Left forelimb (tissue), 1 donor: ENCODE data around the gene WIPF1.

Experiments used
- DNase-seq: peaks from one replicate; pipeline ENCODE4 v3.0.0-alpha.2; 2018; ENCODE audit warnings: low spot score

Gene WIPF1

DNA sequence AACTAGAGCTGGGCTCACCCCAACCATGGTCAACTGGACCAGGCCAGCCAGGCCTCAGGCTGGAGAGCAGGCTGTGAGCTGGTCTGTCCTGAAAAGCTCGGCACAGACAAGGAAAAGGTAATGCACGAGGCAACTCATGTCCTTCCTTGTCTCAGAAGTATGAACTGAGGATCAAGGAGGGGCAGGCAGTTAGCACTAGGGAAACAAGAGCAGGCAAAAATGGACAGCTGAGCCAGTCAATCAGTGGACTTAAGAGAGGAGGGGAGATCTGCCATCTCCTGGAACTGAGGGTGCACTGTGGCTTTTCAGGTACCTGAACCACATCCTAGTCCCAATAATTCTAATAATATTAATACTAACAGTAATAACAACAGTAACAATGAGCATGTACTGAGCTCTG, 20.6 kb upstream of the WIPF1 start:
- no peak for DNase-seq

DNA sequence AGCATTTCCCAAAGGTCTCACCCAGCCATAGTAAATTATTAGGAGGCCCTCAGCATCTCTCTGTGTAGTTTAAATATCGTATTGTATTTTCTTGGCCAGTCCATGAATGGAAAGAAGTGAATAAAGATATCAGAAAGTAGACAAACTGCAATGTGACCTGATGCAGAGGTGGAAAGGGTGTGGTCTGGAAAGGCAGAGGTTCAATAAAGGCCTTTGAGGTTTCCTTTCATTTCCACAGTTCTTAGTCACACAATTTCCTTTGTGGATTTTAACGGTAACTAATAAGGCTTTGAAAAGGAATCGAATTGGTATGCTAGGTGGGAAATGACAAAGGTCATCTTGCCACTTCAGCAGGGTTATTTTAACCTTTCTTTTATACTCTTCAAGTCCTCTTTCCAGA, 20.1 kb upstream of the WIPF1 start:
- no peak for DNase-seq

GRCh38 chr2:174617120-174617519, 19.5 kb upstream of the WIPF1 start:
- DNase-seq = no peak

GRCh38 chr2:174615871-174616436, 18.4 kb upstream of the WIPF1 start:
- DNase-seq = no peak

- DNase-seq = no peak
Observed at GRCh38 chr2:174614261-174614660, 16.7 kb upstream of the WIPF1 start.

- DNase-seq = no peak
Observed at GRCh38 chr2:174613531-174613930, 15.9 kb upstream of the WIPF1 start.

DNA sequence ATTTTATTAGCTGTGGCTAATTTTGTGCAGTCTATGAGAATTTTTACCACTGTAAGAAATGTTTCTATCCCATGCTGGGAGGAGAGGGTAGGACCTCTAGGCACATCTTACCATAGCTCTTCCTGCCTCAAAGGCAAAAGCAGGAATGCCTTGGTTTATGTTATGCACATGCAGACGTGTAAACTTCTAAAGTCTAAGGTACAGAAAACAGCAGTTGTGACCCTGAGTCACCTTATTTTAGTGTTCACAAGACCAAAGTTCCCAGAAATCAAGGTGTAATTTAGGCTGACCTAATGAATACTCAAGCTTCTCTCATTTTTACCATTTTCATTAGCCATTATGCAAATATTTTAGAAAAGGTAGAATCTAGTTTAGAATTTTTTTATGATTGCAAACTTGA, 15.4 kb upstream of the WIPF1 start:
- no peak for DNase-seq

- DNase-seq = no peak
Observed at GRCh38 chr2:174611854-174612253, 14.2 kb upstream of the WIPF1 start.

- no peak for DNase-seq
Observed at GRCh38 chr2:174611006-174611405, 13.4 kb upstream of the WIPF1 start.

DNA sequence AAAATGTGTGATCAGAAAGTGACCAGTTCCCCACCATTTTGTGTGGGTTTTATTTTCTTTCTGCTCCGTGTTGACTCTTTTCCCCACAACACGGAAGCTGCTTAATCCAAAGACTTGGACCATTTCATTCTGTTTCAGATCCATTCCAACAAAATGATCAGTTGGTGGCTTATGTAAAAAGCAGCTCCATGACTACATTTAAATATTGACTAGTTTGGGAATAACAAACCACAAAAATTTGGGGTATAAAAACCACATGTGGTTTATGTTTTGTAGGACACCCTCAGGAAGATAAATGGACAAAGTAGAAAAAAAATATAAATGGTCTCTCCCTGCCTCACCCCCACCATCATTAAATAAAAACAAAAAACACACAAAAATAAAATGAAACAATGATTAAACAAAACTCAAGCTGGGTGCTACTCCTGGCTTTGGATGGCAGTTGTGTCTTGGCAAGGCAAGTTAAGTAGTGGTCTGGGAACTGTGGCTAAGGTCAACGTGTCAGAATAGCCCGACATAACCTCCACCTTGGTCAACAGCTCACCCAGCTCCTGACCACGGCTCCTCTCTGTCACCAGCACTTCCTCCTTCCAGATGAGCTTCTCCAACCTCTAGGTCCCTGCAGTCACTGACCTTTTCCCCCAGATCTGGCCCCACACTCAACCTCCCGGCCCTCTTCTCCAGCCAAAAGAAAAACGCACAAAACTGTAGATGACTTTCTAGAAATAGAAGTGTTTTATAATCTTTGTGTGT, 12.8 kb upstream of the WIPF1 start:
- no peak for DNase-seq

GRCh38 chr2:174609261-174609660, 11.7 kb upstream of the WIPF1 start:
- no peak for DNase-seq

- no peak for DNase-seq
Observed at GRCh38 chr2:174608866-174609214, 11.2 kb upstream of the WIPF1 start.

- no peak for DNase-seq
Observed at GRCh38 chr2:174607989-174608865, 10.6 kb upstream of the WIPF1 start.

DNA sequence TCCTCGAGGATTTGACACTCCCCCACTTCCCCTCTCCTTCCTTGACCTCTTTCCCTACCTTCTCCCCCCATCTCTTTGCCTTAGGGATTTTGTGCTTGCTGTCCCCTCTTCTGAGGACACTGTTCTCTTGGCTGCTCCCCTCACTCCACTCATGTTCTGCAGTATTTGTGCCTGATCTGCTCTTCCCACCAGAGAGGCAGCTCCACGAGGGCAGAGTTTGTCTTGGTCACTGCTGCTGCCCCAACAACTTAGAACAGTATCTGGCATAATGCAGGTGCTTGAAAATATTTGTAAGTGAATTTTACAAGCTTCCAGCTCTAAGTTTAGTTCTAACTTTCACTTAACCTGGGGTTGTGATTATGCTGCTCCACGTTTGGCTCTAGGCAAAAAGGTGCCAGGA, 10.0 kb upstream of the WIPF1 start:
- DNase-seq = no peak

- no peak for DNase-seq
Observed at GRCh38 chr2:174606336-174606735, 8.7 kb upstream of the WIPF1 start.

DNA sequence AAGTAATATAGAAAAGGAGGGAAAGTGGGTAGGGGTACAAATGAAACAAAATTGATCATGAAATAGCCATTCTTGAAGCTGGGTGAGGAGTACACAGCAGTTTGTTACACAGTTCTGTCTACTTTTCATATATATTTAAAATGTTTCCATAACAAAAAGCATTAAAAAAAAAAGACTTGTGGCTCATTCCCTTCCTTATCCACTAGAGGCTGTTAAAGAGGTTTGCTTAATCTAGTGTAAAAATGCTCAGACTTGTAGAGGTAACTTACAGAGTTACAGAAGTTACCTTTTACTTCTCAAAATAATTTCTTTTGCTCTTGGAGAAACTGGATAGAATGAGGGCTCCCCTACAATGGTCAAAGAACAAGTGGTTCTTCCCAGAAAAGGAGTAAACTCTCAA, 8.1 kb upstream of the WIPF1 start:
- no peak for DNase-seq

DNA sequence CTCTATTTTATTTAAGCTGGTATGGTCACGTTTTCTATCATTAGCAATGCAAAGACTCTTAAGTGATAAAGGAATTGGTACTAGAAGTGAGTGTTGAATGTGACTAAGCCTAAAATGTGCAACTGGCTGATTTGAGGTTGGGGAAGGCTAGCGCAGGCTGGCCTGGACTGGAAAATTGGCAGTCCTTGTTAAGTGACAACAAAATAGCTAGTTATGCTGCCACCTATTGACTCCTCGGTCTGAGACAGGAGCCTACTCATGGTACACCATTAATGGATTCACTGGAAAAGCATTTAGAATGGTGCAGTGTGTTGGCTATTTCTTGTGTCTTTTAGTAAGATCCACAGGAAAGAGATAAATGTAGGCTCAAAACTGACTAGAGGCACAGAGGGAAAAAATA, 5.7 kb upstream of the WIPF1 start:
- no peak for DNase-seq

DNA sequence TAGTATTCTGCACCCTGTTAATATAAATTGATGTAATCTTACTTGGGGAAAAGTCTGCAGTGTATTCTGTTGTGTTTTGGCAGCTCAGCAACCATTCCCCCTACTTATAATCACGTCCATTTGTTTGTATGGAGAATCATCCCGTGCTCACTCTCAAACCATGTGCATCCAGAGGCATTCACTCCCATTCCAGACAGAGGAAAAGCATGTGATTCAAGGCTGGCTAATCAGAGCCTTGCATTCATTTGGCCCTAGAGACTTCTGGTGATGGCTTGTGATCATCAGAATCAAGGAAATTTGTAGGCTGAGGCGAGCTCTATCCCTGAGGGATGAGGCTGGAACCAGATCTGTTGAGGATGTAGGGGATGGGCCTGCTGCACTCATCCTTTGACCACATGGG, 5.1 kb upstream of the WIPF1 start:
- no peak for DNase-seq

DNA sequence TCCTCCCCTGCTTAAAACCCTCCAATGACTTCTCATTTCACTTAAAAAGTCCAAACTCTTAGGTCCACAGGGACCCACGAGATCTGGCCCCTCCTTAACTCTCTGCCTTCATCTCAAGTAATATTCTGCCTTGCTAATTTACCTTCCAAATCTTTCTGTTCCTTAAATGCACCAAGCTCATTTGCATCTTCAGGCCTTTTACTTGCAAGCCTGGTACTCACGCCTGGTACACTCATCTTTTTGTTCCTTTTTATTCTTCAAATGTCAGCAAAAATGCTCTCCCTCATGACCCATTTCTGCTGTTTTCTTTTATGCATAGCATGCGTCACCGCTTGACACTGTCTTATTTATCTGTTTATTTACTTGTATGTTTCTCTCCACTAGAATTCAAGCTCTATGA, 2.7 kb upstream of the WIPF1 start:
- no peak for DNase-seq

DNA sequence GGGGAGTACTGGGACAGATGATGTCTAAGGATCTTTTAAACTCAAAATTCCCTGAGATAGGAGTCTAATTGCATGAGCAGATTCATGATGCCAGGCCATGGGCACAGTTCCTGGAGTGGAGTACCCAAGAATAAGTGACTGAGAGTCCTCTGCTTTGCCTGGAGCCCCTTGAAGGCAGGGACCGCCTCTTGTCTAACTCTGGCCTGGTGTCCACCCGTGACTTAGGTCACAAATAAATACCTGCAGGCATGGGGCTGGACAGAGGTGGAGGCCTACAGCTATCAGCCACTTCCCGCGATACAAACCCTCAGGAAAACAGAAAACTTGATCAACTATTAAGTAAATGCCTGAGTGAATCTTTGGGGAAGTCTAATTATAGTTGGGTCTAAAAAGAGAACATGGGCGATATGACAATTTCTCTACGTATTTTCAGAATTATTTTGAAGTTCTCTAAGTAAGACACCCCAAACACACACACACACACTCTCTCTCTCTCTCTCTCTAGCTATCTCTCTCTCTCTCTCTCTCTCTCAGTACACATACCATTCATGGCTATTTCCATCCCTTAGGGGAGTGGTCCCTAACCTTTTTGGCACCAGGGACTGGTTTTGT, 1.8 kb upstream of the WIPF1 start:
- DNase-seq = no peak

- no peak for DNase-seq
Observed at GRCh38 chr2:174597009-174597344, 627 bp downstream of the WIPF1 start.

- DNase-seq = no peak
Observed at GRCh38 chr2:174595891-174596397, 1.7 kb downstream of the WIPF1 start.
